Mucosa of rectum (tissue), 2 donors: Measurements from ENCODE around the gene RGS5.

Experiments
- H3K27ac ChIP-seq, 2 donors: one replicate each; pipeline ENCODE4 v1.7.0; 2013; ENCODE audit warnings: inconsistent platforms in 2 of 2, low read depth in 2 of 2, low read length in 2 of 2
- H3K27me3 ChIP-seq, 2 donors: one replicate each; pipeline ENCODE4 v1.7.0; 2013; ENCODE audit warnings: low read length in 2 of 2; ENCODE audit not compliant: control insufficient read depth in 2 of 2, insufficient read depth in 2 of 2
- H3K36me3 ChIP-seq, 2 donors: one replicate each; pipeline ENCODE4 v1.7.0; 2013; ENCODE audit warnings: low read length in 2 of 2; ENCODE audit not compliant: control insufficient read depth in 2 of 2, insufficient read depth in 2 of 2
- H3K4me1 ChIP-seq, 2 donors: one replicate each; pipeline ENCODE4 v1.7.0; 2013; ENCODE audit warnings: low read length in 2 of 2, mild to moderate bottlenecking in 1 of 2; ENCODE audit not compliant: control insufficient read depth in 2 of 2, insufficient read depth in 2 of 2
- H3K4me3 ChIP-seq, 2 donors: one replicate each; pipeline ENCODE4 v1.7.0; 2013; ENCODE audit warnings: low read length in 2 of 2
- H3K9ac ChIP-seq, 2 donors: one replicate each; pipeline ENCODE4 v1.7.0; 2013; ENCODE audit warnings: low read length in 2 of 2, low read depth in 1 of 2, mild to moderate bottlenecking in 1 of 2
- H3K9me3 ChIP-seq, 2 donors: one replicate each; pipeline ENCODE4 v1.7.0; 2013; ENCODE audit warnings: low read length in 2 of 2; ENCODE audit not compliant: control insufficient read depth in 2 of 2
- donor health status: healthy.
- donor health status: Normal muscosa, but diverticular disease.

The RGS5 gene

DNA sequence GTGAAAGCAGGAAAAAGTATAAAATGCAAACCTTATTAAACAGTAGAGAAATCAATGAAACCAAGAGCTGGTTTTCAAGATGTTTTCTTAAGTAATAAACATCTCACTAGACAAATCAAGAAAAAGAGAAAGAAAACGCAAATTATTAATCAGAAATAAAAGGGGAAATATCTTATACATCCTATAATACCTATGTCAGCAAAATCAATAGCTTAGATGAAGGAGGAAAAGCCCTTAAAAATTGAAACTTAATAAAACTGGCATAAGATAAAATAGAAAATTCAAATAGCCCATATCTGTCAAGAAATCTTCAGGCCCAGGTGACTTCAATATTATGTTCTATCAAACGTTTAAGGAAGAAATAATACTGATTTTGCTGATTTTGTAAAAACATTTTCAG lies 74.4 kb downstream of the RGS5 start:
- no peak overlapping the region for H3K9ac ChIP-seq
- H3K4me3 ChIP-seq, result no peak overlapping the region
- H3K27me3 ChIP-seq, result no peaks in the 10 kb centered on the region
- H3K4me1 ChIP-seq, result no peaks in the 10 kb centered on the region
- no peak overlapping the region for H3K27ac ChIP-seq
- H3K36me3 ChIP-seq, result no peaks in the 10 kb centered on the region
- no peaks in the 10 kb centered on the region for H3K9me3 ChIP-seq

DNA sequence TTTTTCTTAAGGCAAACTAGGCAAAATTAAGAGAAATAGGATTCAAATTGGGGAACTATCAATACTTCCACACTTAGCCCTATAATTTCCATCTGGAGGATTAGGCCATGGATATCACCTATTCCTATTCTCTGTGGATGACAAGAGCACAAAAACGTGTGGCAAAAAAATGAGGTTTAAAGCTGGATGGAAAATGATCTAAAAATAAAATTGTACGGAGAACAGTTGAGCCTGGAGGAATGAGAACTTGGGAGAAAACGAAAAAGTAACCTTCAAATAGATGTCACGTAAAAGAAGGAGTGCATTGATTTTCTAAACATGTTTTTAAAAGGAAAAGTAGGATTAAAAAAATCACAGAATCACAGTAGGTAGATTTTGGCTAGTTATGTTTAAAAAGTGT lies 77.9 kb downstream of the RGS5 start:
- Histone ChIP-seq H3K4me3 (no peak overlapping the region), H3K9me3 (no peaks in the 10 kb centered on the region), H3K4me1 (no peaks in the 10 kb centered on the region), H3K27me3 (no peaks in the 10 kb centered on the region), H3K9ac (no peak overlapping the region), H3K27ac (no peak overlapping the region), H3K36me3 (no peaks in the 10 kb centered on the region)

DNA sequence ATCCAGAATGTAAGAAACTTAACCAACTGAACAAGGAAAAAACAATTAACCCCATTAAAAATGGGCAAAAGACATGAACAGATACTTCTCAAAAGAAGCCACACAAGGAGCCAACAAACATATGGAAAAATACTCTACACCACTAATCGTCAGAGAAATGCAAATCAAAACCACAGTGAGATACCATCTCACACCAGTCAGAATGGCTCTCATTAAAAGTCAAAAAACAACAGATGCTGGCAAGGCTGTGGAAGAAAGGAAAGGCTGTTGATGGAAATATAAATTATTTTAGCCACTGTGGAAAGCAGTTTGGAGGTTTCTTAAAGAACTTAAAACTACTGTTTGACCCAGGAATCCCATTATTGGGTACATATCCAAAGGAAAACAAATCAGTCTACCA lies 82.3 kb downstream of the RGS5 start:
- Histone ChIP-seq H3K27ac (no peak overlapping the region), H3K36me3 (no peaks in the 10 kb centered on the region), H3K9me3 (no peaks in the 10 kb centered on the region), H3K4me1 (no peaks in the 10 kb centered on the region), H3K4me3 (no peak overlapping the region), H3K9ac (no peak overlapping the region), H3K27me3 (no peaks in the 10 kb centered on the region)

- H3K27ac ChIP-seq, result no peak overlapping the region
- no peaks in the 10 kb centered on the region for H3K27me3 ChIP-seq
- no peaks in the 10 kb centered on the region for H3K4me1 ChIP-seq
- H3K36me3 ChIP-seq, result no peaks in the 10 kb centered on the region
- no peak overlapping the region for H3K9ac ChIP-seq
- H3K4me3 ChIP-seq, result no peak overlapping the region
- H3K9me3 ChIP-seq, result no peaks in the 10 kb centered on the region
Measured at GRCh38 chr1:163119707-163120106, 83.0 kb downstream of the RGS5 start.

DNA sequence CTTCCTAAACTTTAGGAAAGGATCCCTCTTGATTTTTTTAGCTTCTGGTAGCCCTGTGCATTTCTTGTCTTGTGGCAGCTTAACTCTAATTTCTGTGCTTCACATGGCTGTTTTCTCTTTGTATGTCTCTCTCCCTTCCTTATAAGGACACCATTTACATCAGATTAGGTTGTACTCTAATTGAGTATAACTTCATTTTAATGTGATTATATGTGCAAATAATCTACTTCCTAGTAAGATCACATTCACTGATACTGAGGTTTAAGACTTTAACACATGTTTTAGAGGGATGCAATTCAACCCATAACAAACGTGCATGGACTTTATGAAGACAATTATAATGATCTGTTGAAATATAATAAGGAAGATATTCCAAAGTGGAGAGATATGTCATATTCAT lies 86.8 kb downstream of the RGS5 start:
- H3K27me3 ChIP-seq, result no peaks in the 10 kb centered on the region
- H3K9me3 ChIP-seq, result no peaks in the 10 kb centered on the region
- H3K4me1 ChIP-seq, result no peaks in the 10 kb centered on the region
- H3K36me3 ChIP-seq, result no peaks in the 10 kb centered on the region
- H3K4me3 ChIP-seq, result no peak overlapping the region
- H3K27ac ChIP-seq, result no peak overlapping the region
- H3K9ac ChIP-seq, result no peak overlapping the region

DNA sequence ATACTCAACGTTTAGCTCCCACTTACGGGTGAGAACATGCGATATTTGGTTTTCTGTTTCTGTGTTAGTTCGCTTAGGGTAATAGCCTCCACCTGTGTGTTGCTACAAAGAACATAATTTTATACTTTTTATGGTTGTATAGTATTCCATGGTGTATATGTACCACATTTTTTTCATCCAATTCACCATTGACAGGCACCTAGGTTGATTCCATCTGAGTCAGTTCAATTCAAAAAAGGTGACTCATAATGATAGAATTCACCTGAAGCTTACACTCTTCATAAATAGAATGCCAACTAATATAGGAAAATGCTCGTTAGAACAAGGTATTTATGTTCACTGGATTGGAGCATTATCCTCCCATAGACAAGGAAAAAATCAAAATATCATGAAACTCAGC lies 95.1 kb downstream of the RGS5 start:
- H3K4me1 ChIP-seq, result no peaks in the 10 kb centered on the region
- H3K9ac ChIP-seq, result no peak overlapping the region
- no peak overlapping the region for H3K27ac ChIP-seq
- no peaks in the 10 kb centered on the region for H3K36me3 ChIP-seq
- no peaks in the 10 kb centered on the region for H3K27me3 ChIP-seq
- no peaks in the 10 kb centered on the region for H3K9me3 ChIP-seq
- no peak overlapping the region for H3K4me3 ChIP-seq

DNA sequence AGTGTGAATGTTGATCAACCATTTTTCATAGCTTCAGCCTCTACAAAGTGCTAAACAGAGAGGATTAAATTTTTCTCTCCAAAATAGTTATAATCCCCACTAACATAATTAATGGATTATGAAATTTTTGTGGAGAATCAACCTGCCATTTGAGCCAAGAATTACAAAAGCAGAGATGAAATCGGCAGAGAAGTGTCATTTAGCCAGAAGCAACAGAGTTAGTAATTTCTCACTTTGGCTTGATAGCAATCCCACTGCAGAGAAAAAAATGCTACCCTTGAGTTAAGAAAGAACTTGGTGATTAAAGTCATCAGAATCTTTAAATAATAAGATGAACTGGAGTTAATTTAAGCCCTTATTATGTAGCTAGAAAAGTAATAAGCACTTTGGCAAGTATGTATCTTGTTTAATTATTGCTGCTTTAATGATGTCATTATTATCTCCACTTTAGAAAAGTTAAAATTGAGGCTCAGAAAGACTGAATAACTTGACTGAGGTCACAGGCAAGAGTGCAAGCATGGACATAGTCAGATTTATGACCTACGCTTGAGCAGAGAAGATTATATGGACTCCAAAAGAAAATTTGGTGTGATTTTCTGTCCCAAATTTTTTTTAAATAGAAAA lies 96.2 kb downstream of the RGS5 start:
- Histone ChIP-seq H3K27ac (no peak overlapping the region), H3K4me1 (no peaks in the 10 kb centered on the region), H3K4me3 (no peak overlapping the region), H3K27me3 (no peaks in the 10 kb centered on the region), H3K9me3 (no peaks in the 10 kb centered on the region), H3K36me3 (no peaks in the 10 kb centered on the region), H3K9ac (no peak overlapping the region)

DNA sequence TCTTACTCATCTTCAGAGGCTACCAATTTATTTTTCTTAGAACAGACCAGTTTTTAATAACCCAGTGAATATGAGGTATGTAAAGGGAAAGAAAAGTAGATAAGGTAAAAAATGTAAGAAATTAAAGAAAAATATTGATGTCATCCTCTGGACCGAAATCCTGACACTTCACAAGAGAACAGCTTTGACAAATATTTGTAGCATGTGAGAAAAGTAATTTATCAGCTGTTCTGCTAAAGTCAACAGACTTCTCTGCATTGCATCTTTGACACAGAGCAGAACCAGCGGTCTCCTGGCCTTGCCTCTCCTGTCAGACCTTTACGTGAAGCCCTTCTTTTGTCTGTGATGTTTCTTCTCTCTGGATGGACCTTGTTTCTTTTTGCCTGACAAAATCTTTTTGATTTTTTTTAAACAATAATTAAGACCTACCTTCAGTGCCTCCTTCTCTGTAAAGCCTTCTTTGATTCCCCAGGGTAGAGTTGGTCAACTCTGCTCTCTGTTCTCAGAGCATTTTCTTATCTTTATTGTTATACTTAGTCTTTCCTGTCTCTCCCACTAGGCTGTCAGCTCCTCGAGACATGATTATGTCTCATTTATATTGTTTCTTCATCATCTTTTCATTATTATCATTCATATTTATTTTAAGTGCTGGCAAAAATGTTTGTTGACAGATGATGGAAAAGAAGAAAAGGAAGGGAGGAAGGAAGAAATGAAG lies 98.2 kb downstream of the RGS5 start:
- Histone ChIP-seq H3K4me1 (no peaks in the 10 kb centered on the region), H3K9ac (no peak overlapping the region), H3K36me3 (no peaks in the 10 kb centered on the region), H3K9me3 (no peaks in the 10 kb centered on the region), H3K27me3 (no peaks in the 10 kb centered on the region), H3K4me3 (no peak overlapping the region), H3K27ac (no peak overlapping the region)

DNA sequence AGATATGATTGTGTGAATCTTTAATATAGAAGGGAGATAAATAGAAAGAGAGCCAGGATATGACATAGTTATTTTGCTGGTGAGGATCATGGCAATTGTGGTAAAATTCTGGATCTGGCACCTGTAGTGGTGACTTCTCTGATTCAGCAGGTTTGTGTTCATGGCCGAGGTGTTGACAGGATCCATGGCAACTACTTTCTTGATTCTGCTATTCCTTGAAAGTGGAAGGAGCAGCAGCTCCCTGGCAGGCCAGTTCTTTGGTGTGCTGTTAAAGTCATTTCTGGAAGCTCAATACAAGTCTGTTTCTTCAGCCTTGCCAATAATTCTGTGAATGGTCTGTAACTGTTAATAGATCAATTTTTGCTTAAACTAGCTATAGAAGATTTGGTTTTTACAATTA lies 100.1 kb downstream of the RGS5 start:
- Histone ChIP-seq H3K9me3 (no peaks in the 10 kb centered on the region), H3K36me3 (no peaks in the 10 kb centered on the region), H3K4me1 (no peaks in the 10 kb centered on the region), H3K4me3 (no peak overlapping the region), H3K27me3 (no peaks in the 10 kb centered on the region), H3K27ac (no peak overlapping the region), H3K9ac (no peak overlapping the region)

- Histone ChIP-seq H3K27me3 (no peaks in the 10 kb centered on the region), H3K36me3 (no peaks in the 10 kb centered on the region), H3K4me1 (no peaks in the 10 kb centered on the region), H3K4me3 (no peak overlapping the region), H3K27ac (no peak overlapping the region), H3K9ac (no peak overlapping the region), H3K9me3 (no peaks in the 10 kb centered on the region)
Measured at GRCh38 chr1:163095213-163095612, 107.5 kb downstream of the RGS5 start.
